HG03103 (cell line): Measurements from ENCODE around the gene IRAK4.
A peak's percentile ranks its signal among the peaks of the same experiment; 100 is the strongest.

Source experiments
- ATAC-seq: cut with Tn5 transposase; IDR thresholded peaks from one replicate; pipeline ENCODE4 v1.9.1; 2021; ENCODE audit warnings: low read depth; ENCODE audit not compliant: unreplicated experiment

IRAK4 gene

GRCh38 chr12:43764528-43764927 lies 5.8 kb downstream of the IRAK4 start:
- no peak for ATAC-seq

GRCh38 chr12:43766291-43766690 lies 7.5 kb downstream of the IRAK4 start:
- no peak for ATAC-seq

GRCh38 chr12:43776498-43776897 lies 17.7 kb downstream of the IRAK4 start:
- ATAC-seq: peak; percentile 54

- ATAC-seq: no peak
Measured at GRCh38 chr12:43786899-43787693, 28.3 kb downstream of the IRAK4 start.

GRCh38 chr12:43789941-43790340 lies 31.2 kb downstream of the IRAK4 start:
- no peak for ATAC-seq

GRCh38 chr12:43795716-43796280 lies 37.0 kb downstream of the IRAK4 start:
- ATAC-seq: no peak

- no peak for ATAC-seq
Measured at GRCh38 chr12:43797561-43798217, 38.9 kb downstream of the IRAK4 start.

- ATAC-seq: no peak
Measured at GRCh38 chr12:43805149-43805859, 46.6 kb downstream of the IRAK4 start.

GRCh38 chr12:43805860-43806736 lies 47.3 kb downstream of the IRAK4 start, which contains the start of gene TWF1:
TSS of gene TWF1 (minus strand) at chr12:43806317. CDS start at chr12:43806245, 72 bp downstream.
- ATAC-seq: peak; percentile 92

GRCh38 chr12:43806737-43807072 lies 48.0 kb downstream of the IRAK4 start:
- no peak for ATAC-seq

GRCh38 chr12:43807386-43807785 lies 48.6 kb downstream of the IRAK4 start:
- ATAC-seq: no peak

- no peak for ATAC-seq
Measured at GRCh38 chr12:43812057-43812456, 53.3 kb downstream of the IRAK4 start.

GRCh38 chr12:43812926-43813325 lies 54.2 kb downstream of the IRAK4 start:
- ATAC-seq: no peak

GRCh38 chr12:43815416-43815815 lies 56.7 kb downstream of the IRAK4 start:
- no peak for ATAC-seq

- ATAC-seq: no peak
Measured at GRCh38 chr12:43816168-43816567, 57.4 kb downstream of the IRAK4 start.

GRCh38 chr12:43824207-43824775 lies 65.5 kb downstream of the IRAK4 start:
- ATAC-seq: no peak

GRCh38 chr12:43826681-43827080 lies 67.9 kb downstream of the IRAK4 start:
- ATAC-seq: no peak

- ATAC-seq: no peak
Measured at GRCh38 chr12:43827093-43827492, 68.3 kb downstream of the IRAK4 start.

- no peak for ATAC-seq
Measured at GRCh38 chr12:43832463-43833168, 73.9 kb downstream of the IRAK4 start.
